GM12878 (cell line): ENCODE data around the gene RHOF. TPM values are rescaled to one million over a fixed set of nuclear protein-coding genes. Genes with fewer than 3 reads are reported as not detected.

ENCODE experiments used
- EED ChIP-seq: sonication (generic); IDR thresholded peaks from 2 replicates; pipeline ENCODE4 v1.6.1; 2016; ENCODE audit warnings: antibody characterized with exemption, low read depth
- HCFC1 ChIP-seq: fragments of 150-350 bp; IDR thresholded peaks from 2 replicates; pipeline ENCODE4 v1.6.1; 2014; ENCODE audit warnings: low read length
- IKZF2 ChIP-seq, 2 experiments: fragments of 450-650 bp; IDR thresholded peaks; 2 replicates each; pipeline ENCODE4 v1.6.1; 2017; ENCODE audit warnings: mild to moderate bottlenecking in 2 of 2, moderate library complexity in 2 of 2
- IRF4 ChIP-seq: IDR thresholded peaks from 2 replicates; pipeline ENCODE4 v1.6.1; 2011; ENCODE audit warnings: low read depth, low read length
- KLF5 ChIP-seq: fragments of 450-650 bp; IDR thresholded peaks from 2 replicates; pipeline ENCODE4 v1.6.1; 2014; ENCODE audit warnings: mild to moderate bottlenecking; ENCODE audit not compliant: partially characterized antibody
- MYC ChIP-seq: IDR thresholded peaks from 2 replicates; pipeline ENCODE4 v1.6.1; 2011; ENCODE audit warnings: mild to moderate bottlenecking, low read length, moderate library complexity, inconsistent platforms; ENCODE audit not compliant: insufficient read depth, insufficient replicate concordance, insufficient read length, severe bottlenecking
- NFYB ChIP-seq: IDR thresholded peaks from 2 replicates; pipeline ENCODE4 v1.6.1; 2011; ENCODE audit warnings: low read depth, mild to moderate bottlenecking, low read length, improper control_type of control experiment, moderate library complexity; ENCODE audit not compliant: insufficient read depth
- NR2F1 ChIP-seq: fragments of 450-650 bp; conservative IDR thresholded peaks from 2 replicates; pipeline ENCODE4 v1.6.1; 2017; ENCODE audit warnings: mild to moderate bottlenecking
- POU2F2 ChIP-seq: IDR thresholded peaks from 3 replicates; pipeline ENCODE4 v1.6.1; 2011; ENCODE audit warnings: low read depth, mild to moderate bottlenecking, low read length, borderline replicate concordance
- STAT1 ChIP-seq: fragments of 450-650 bp; conservative IDR thresholded peaks from 2 replicates; pipeline ENCODE4 v1.6.1; 2014; ENCODE audit warnings: antibody characterized with exemption, mild to moderate bottlenecking
- WRNIP1 ChIP-seq: IDR thresholded peaks from 2 replicates; pipeline ENCODE4 v1.6.1; 2011; ENCODE audit warnings: low read depth, low read length, improper control_type of control experiment, borderline replicate concordance
- YBX1 ChIP-seq: fragments of 450-650 bp; IDR thresholded peaks from 2 replicates; pipeline ENCODE4 v1.6.1; 2016; ENCODE audit warnings: antibody characterized with exemption
- ZNF207 ChIP-seq: fragments of 450-650 bp; IDR thresholded peaks from 2 replicates; pipeline ENCODE4 v1.6.1; 2014; ENCODE audit warnings: antibody characterized with exemption, mild to moderate bottlenecking, borderline replicate concordance
- ZNF217 ChIP-seq: fragments of 450-650 bp; IDR thresholded peaks from 2 replicates; pipeline ENCODE4 v1.6.1; 2017; ENCODE audit warnings: antibody characterized with exemption, mild to moderate bottlenecking
- polyA plus RNA-seq, 11 experiments: library from polyadenylated mRNA; depleted of rRNA in 4 of 11; unstranded in 6 of 11; stranded (reverse) in 5 of 11; fragments of >200 nt; fragmentation: Nextera tagmentation in 4 of 11; fragmentation: Illumina TruSeq in 1 of 11; extraction: Ambion mirVana in 4 of 11; extraction: Trizol in 1 of 11; gene quantifications; 1 replicate in 1 of 11; 2 replicates in 10 of 11; pipeline versions ENCODE4 v1.2.1 to v1.2.3, GENCODE V29; 2011 to 2016; ENCODE audit warnings: inconsistent platforms in 2 of 11, missing spikeins in 2 of 11, low read depth in 1 of 11
- total RNA-seq, 4 experiments: library from RNA; depleted of rRNA in 3 of 4; stranded (reverse); fragments of >200 nt in 3 of 4; fragmentation: Illumina TruSeq in 1 of 4; extraction: Trizol in 1 of 4; gene quantifications; 2 replicates each; pipeline versions ENCODE4 v1.2.1 to v1.2.3, GENCODE V29; 2013 to 2021
- TF ChIP-seq, protein P1 (sequence below): IDR thresholded peaks from 2 replicates; pipeline ENCODE4 v1.6.1; 2012; ENCODE audit warnings: mild to moderate bottlenecking, low read depth, low read length
- TF ChIP-seq, protein P2 (sequence below): fragments of 450-650 bp; IDR thresholded peaks from 2 replicates; pipeline ENCODE4 v1.6.1; 2016; ENCODE audit warnings: mild to moderate bottlenecking

RHOF gene
- total and polyA plus RNA-seq, 10 of the 15 experiments (the other 5 are each of a cell fraction or from before 2014, with no cell fraction given), result 6.1 to 78.7 (median 39.7) TPM

DNA sequence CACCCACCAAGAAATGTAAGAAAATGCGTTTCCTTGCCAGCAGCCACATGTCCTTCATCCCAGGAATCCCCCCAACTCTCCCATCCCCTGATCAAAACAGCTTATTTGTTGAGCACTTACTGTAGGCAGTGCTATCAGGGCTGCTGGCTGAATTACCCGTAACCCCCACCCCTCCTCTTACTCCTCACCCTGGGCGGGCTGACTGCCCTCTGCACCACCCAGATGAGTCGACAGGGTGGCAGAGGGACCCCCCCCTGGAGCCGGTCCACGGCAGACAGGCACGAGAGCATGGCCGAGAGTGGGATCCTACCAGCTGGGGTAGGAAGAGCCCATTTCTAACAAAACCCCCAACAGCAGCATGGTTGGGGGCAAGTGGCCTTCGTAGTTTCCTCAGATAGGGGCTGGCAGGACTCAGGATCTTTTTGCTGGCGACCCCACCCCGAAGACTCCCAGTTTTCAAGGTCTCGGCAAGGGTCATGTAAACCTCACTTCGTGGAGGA, 1.1 kb upstream of the RHOF start (continued):
- TF ChIP-seq NFYB, result no peak
- peak in 1 of 2 experiments; percentile 6; a peak in 1 of 4 replicates for TF ChIP-seq IKZF2 (IDR thresholded peaks at IDR 0.05)
- TF ChIP-seq KLF5, result no peak
- TF ChIP-seq MYC, result no peak
- no peak for TF ChIP-seq IRF4
- no peak for TF ChIP-seq YBX1
- TF ChIP-seq POU2F2, result no peak
- TF ChIP-seq, protein P1, sequence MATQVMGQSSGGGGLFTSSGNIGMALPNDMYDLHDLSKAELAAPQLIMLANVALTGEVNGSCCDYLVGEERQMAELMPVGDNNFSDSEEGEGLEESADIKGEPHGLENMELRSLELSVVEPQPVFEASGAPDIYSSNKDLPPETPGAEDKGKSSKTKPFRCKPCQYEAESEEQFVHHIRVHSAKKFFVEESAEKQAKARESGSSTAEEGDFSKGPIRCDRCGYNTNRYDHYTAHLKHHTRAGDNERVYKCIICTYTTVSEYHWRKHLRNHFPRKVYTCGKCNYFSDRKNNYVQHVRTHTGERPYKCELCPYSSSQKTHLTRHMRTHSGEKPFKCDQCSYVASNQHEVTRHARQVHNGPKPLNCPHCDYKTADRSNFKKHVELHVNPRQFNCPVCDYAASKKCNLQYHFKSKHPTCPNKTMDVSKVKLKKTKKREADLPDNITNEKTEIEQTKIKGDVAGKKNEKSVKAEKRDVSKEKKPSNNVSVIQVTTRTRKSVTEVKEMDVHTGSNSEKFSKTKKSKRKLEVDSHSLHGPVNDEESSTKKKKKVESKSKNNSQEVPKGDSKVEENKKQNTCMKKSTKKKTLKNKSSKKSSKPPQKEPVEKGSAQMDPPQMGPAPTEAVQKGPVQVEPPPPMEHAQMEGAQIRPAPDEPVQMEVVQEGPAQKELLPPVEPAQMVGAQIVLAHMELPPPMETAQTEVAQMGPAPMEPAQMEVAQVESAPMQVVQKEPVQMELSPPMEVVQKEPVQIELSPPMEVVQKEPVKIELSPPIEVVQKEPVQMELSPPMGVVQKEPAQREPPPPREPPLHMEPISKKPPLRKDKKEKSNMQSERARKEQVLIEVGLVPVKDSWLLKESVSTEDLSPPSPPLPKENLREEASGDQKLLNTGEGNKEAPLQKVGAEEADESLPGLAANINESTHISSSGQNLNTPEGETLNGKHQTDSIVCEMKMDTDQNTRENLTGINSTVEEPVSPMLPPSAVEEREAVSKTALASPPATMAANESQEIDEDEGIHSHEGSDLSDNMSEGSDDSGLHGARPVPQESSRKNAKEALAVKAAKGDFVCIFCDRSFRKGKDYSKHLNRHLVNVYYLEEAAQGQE, result no peak
- TF ChIP-seq ZNF207, result 0 out of 2 replicates have a peak, but pooled peaks have one; percentile 11
- TF ChIP-seq NR2F1, result no peak
- TF ChIP-seq STAT1, result no peak
- 0 out of 2 replicates have a peak, but pooled peaks have one; percentile 66 for TF ChIP-seq WRNIP1
- no peak for TF ChIP-seq ZNF217
- no peak for TF ChIP-seq EED
- TF ChIP-seq, protein P2, sequence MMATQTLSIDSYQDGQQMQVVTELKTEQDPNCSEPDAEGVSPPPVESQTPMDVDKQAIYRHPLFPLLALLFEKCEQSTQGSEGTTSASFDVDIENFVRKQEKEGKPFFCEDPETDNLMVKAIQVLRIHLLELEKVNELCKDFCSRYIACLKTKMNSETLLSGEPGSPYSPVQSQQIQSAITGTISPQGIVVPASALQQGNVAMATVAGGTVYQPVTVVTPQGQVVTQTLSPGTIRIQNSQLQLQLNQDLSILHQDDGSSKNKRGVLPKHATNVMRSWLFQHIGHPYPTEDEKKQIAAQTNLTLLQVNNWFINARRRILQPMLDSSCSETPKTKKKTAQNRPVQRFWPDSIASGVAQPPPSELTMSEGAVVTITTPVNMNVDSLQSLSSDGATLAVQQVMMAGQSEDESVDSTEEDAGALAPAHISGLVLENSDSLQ, result no peak
- TF ChIP-seq HCFC1, result 0 out of 2 replicates have a peak, but pooled peaks have one; percentile 14
